ENCODE data around the gene EFNB1.

The EFNB1 gene

DNA sequence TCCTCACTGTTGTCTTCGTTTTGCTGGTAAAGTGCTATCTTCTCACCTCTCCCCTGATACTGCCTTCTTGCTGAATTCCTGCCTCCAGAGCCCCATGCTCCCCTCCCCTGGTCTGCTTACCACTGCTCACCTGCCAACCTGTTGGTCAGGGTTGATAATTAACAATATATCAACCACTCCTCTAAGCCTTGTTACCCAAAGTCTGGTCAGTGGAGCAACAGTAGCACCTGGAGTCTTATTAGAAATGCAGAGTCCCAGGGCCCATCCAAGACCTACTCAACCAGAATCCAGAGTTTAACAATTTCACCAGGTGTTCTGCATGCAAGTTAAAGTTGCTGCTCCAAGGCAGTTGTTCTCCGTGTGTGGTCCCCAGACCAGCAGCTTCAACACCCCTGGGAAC lies 55.0 kb downstream of the EFNB1 start:
- DNase-seq (ENCODE audit: low read depth in 2 of 2), result no peak

DNA sequence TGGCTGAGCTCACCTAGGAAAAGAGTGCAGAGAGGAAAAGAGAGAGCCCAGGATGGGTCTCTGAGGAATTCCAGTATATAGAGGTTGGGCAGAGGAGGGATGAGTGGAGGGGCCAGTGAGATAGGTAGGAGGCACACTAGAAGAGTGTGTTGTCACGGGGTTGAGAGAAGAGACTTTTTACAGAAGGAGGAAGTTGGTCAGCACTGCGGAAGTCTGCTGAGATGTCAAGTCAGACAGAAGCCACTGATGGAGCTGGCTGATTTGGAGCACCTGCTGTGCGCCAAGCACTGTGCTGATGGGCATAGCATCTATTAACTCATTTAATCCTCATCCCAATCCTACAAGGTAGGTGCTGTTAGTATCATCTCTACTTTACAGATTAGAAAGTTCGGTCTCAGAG lies 60.4 kb downstream of the EFNB1 start:
- DNase-seq (ENCODE audit: low read depth in 2 of 2), result no peak

Measured in stimulated activated CD8-positive, alpha-beta memory T cell treated with anti-CD3 and anti-CD28 coated beads, Interleukin-2, amount 100 ng/mL, for 48 hours (primary cell).